ENCODE data around the gene TMEM258.

TMEM258 gene

GRCh38 chr11:61792310-61793082, at the start of gene TMEM258, which contains the start of gene FEN1:
Gene TMEM258, minus strand, starts transcription at chr11:61792599. Its CDS starts 41 bp downstream, at chr11:61792558.
Gene FEN1, plus strand, starts transcription at chr11:61792911. Its CDS starts 2,451 bp downstream, at chr11:61795362.
- Histone ChIP-seq H3K9ac (peak within 1 kb of the TSS; percentile 96 to 100 (median 99)), H4K20me1 (peaks cover 18 to 49% (median 34%) of the 10 kb centered on the region in 11 experiments; a peak in 18 of 22 replicates), H3K27me3 (no peaks in the 10 kb centered on the region), H3K36me3 (peaks cover 44 to 67% (median 59%) of the 10 kb centered on the region in 11 experiments), H3K4me1 (peaks cover 39 to 66% (median 49%) of the 10 kb centered on the region in 10 experiments), H3K4me2 (peak within 1 kb of the TSS; percentile 82 to 99 (median 90)), H3K27ac (peak within 1 kb of the TSS; percentile 98 to 100 (median 99)), H3K4me3 (peak within 1 kb of the TSS; percentile 76 to 89 (median 82)), H3K9me3 (replicated peaks in 1 of 11) (no peaks in the 10 kb centered on the region)
- TF ChIP-seq Cebpa-rat (IDR thresholded peaks at IDR 0.05) = no peak

GRCh38 chr11:61841636-61842527, 49.5 kb upstream of the TMEM258 start:
- no peak for TF ChIP-seq Cebpa-rat (IDR thresholded peaks at IDR 0.05)
- Histone ChIP-seq H3K9me3 (replicated peaks in 1 of 11) (no peaks in the 10 kb centered on the region), H3K27me3 (no peaks in the 10 kb centered on the region), H3K4me2 (no peak overlapping the region), H4K20me1 (peaks cover 0 to 77% (median 0%) of the 10 kb centered on the region in 11 experiments; a peak in 9 of 22 replicates), H3K4me3 (no peak overlapping the region), H3K27ac (peak overlapping the region in 2 of 11 experiments; percentile 25 to 34; a peak in 4 of 22 replicates), H3K36me3 (peaks cover 93 to 100% (median 100%) of the 10 kb centered on the region in 11 experiments), H3K4me1 (peaks cover 0 to 7% (median 5%) of the 10 kb centered on the region in 10 experiments; a peak in 9 of 20 replicates), H3K9ac (peak overlapping the region in 3 of 11 experiments; percentile 4 to 20 (median 13); a peak in 1 of 22 replicates)

- Histone ChIP-seq H3K9ac (peak overlapping the region in 2 of 11 experiments; percentile 12 to 30; a peak in 2 of 22 replicates), H3K36me3 (peaks cover 78 to 93% (median 86%) of the 10 kb centered on the region in 11 experiments)
These were observed 48.0 kb upstream of the TMEM258 start for GRCh38 chr11:61840371-61840770.

GRCh38 chr11:61839742-61840141, 47.3 kb upstream of the TMEM258 start:
- H3K4me1 ChIP-seq = peaks cover 18 to 28% (median 25%) of the 10 kb centered on the region in 10 experiments
- no peak overlapping the region for H3K9ac ChIP-seq
- H3K27me3 ChIP-seq = no peaks in the 10 kb centered on the region
- H4K20me1 ChIP-seq = peaks cover 0 to 59% (median 0%) of the 10 kb centered on the region in 11 experiments; a peak in 9 of 22 replicates
- no peak overlapping the region for H3K4me3 ChIP-seq
- H3K36me3 ChIP-seq = peaks cover 72 to 86% (median 80%) of the 10 kb centered on the region in 11 experiments
- H3K9me3 ChIP-seq (replicated peaks in 1 of 11) = no peaks in the 10 kb centered on the region
- no peak for TF ChIP-seq Cebpa-rat (IDR thresholded peaks at IDR 0.05)
- H3K4me2 ChIP-seq = no peak overlapping the region
- no peak overlapping the region for H3K27ac ChIP-seq

More at GRCh38 chr11:61840371-61840770, 48.0 kb upstream of the TMEM258 start:
- no peak overlapping the region for H3K4me3 ChIP-seq
- TF ChIP-seq Cebpa-rat (IDR thresholded peaks at IDR 0.05) = no peak
- no peak overlapping the region for H3K4me2 ChIP-seq
- H3K4me1 ChIP-seq = peaks cover 12 to 22% (median 20%) of the 10 kb centered on the region in 10 experiments
- no peaks in the 10 kb centered on the region for H3K27me3 ChIP-seq
- peaks cover 0 to 64% (median 0%) of the 10 kb centered on the region in 11 experiments; a peak in 9 of 22 replicates for H4K20me1 ChIP-seq
- H3K27ac ChIP-seq = no peak overlapping the region; a peak in 1 of 22 replicates
- no peaks in the 10 kb centered on the region for H3K9me3 ChIP-seq (replicated peaks in 1 of 11)

- no peak for TF ChIP-seq Cebpa-rat (IDR thresholded peaks at IDR 0.05)
- H3K4me3 ChIP-seq = no peak overlapping the region
- H3K4me1 ChIP-seq = peaks cover 26 to 34% (median 31%) of the 10 kb centered on the region in 10 experiments
- H3K27me3 ChIP-seq = no peaks in the 10 kb centered on the region
- H4K20me1 ChIP-seq = peaks cover 0 to 58% (median 0%) of the 10 kb centered on the region in 11 experiments; a peak in 9 of 22 replicates
- H3K4me2 ChIP-seq = no peak overlapping the region
- no peak overlapping the region for H3K9ac ChIP-seq
- H3K27ac ChIP-seq = peak overlapping the region in 2 of 11 experiments; percentile 19 to 59; a peak in 2 of 22 replicates
- no peaks in the 10 kb centered on the region for H3K9me3 ChIP-seq (replicated peaks in 1 of 11)
- peaks cover 64 to 81% (median 72%) of the 10 kb centered on the region in 11 experiments for H3K36me3 ChIP-seq
These were observed 46.5 kb upstream of the TMEM258 start for GRCh38 chr11:61838921-61839320.

GRCh38 chr11:61838501-61838900, 46.1 kb upstream of the TMEM258 start:
- H3K27me3 ChIP-seq = no peaks in the 10 kb centered on the region
- H3K27ac ChIP-seq = peak overlapping the region in 3 of 11 experiments; percentile 19 to 59 (median 53); a peak in 5 of 22 replicates
- peaks cover 60 to 81% (median 68%) of the 10 kb centered on the region in 11 experiments for H3K36me3 ChIP-seq
- TF ChIP-seq Cebpa-rat (IDR thresholded peaks at IDR 0.05) = no peak
- no peaks in the 10 kb centered on the region for H3K9me3 ChIP-seq (replicated peaks in 1 of 11)
- peaks cover 0 to 58% (median 0%) of the 10 kb centered on the region in 11 experiments; a peak in 9 of 22 replicates for H4K20me1 ChIP-seq
- no peak overlapping the region for H3K9ac ChIP-seq
- H3K4me2 ChIP-seq = no peak overlapping the region
- H3K4me1 ChIP-seq = peaks cover 30 to 38% (median 35%) of the 10 kb centered on the region in 10 experiments
- H3K4me3 ChIP-seq = no peak overlapping the region

GRCh38 chr11:61837411-61838005, 45.1 kb upstream of the TMEM258 start:
- Histone ChIP-seq H4K20me1 (peaks cover 0 to 54% (median 8%) of the 10 kb centered on the region in 11 experiments; a peak in 11 of 22 replicates), H3K36me3 (peaks cover 50 to 81% (median 62%) of the 10 kb centered on the region in 11 experiments), H3K9me3 (replicated peaks in 1 of 11) (no peaks in the 10 kb centered on the region), H3K27ac (peak overlapping the region in 7 of 11 experiments; percentile 14 to 99 (median 43); a peak in 10 of 22 replicates), H3K4me2 (peak overlapping the region in 1 of 11 experiments; percentile 5; a peak in 3 of 22 replicates), H3K27me3 (no peaks in the 10 kb centered on the region), H3K4me3 (no peak overlapping the region), H3K4me1 (peaks cover 40 to 48% (median 45%) of the 10 kb centered on the region in 10 experiments), H3K9ac (peak overlapping the region in 1 of 11 experiments; percentile 6; a peak in 2 of 22 replicates)
- no peak for TF ChIP-seq Cebpa-rat (IDR thresholded peaks at IDR 0.05)

GRCh38 chr11:61836193-61836592, 43.8 kb upstream of the TMEM258 start:
- TF ChIP-seq Cebpa-rat (IDR thresholded peaks at IDR 0.05) = no peak
- H3K4me2 ChIP-seq = peak overlapping the region; percentile 91 to 100 (median 98); a peak in 21 of 22 replicates
- no peaks in the 10 kb centered on the region for H3K9me3 ChIP-seq (replicated peaks in 1 of 11)
- peak overlapping the region in 10 of 11 experiments; percentile 75 to 99 (median 94); a peak in 20 of 22 replicates for H3K27ac ChIP-seq
- peaks cover 36 to 81% (median 53%) of the 10 kb centered on the region in 11 experiments for H3K36me3 ChIP-seq
- peaks cover 53 to 61% (median 58%) of the 10 kb centered on the region in 10 experiments for H3K4me1 ChIP-seq
- H3K4me3 ChIP-seq = peak overlapping the region in 1 of 10 experiments; percentile 33; a peak in 2 of 20 replicates
- H4K20me1 ChIP-seq = peaks cover 0 to 57% (median 19%) of the 10 kb centered on the region in 11 experiments; a peak in 14 of 22 replicates
- H3K27me3 ChIP-seq = no peaks in the 10 kb centered on the region
- peak overlapping the region in 10 of 11 experiments; percentile 78 to 97 (median 88); a peak in 17 of 22 replicates for H3K9ac ChIP-seq

Measured in BLaER1 treated with 17β-estradiol and CSF1 and Interleukin-3, amounts not matched to agents 10 nM and 100 nM (cell line).